ENCODE data around the gene EID3.

EID3 gene

DNA sequence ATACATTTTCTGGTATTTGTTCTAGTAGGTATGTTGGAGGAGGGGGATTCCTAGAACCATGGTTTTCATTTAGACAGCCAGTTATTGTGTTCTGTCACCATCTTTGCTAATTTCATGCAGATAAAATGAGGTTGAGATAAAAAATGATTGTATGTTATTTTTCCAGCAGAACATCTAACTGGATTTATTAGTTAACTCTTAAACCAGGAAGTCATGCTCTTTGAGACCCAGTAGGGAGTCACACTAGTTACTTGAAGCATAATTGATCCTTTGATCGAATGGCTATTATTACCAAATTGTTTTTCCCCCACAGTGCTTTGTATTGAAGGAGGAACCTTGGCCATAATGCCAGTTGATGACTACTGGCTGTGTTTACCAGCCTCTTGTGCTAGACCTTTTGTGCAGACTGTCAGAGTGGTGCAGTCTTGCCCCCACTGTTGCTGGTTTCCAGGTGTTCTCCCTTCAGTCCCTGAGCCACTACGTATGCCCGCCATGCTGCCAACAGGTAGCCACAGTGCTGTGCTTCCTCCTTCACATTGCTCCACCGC lies 6.0 kb downstream of the EID3 start:
- Histone ChIP-seq H3K4me3 (ENCODE audit: low read length, poor library complexity, severe bottlenecking) (no peak overlapping the region), H3K79me2 (ENCODE audit: insufficient read depth, low read length) (peaks cover 59% of the 10 kb centered on the region), H4K20me1 (ENCODE audit: insufficient read depth, low read length, poor library complexity, severe bottlenecking) (peaks cover 49% of the 10 kb centered on the region), H3K4me2 (ENCODE audit: low read depth, low read length, poor library complexity, severe bottlenecking) (no peak overlapping the region), H3K9me3 (ENCODE audit: insufficient read depth, low read depth, low read length) (no peaks in the 10 kb centered on the region), H3K9ac (ENCODE audit: low read depth, low read length, poor library complexity, severe bottlenecking) (no peak overlapping the region), H2AFZ (ENCODE audit: low read length) (no peak overlapping the region), H3F3A (ENCODE audit: low read depth) (no peaks in the 10 kb centered on the region), H3K4me1 (ENCODE audit: insufficient read depth, low read length, poor library complexity, severe bottlenecking) (no peaks in the 10 kb centered on the region), H3K36me3 (ENCODE audit: insufficient read depth, low read length) (peaks cover 44% of the 10 kb centered on the region), H3K27me3 (ENCODE audit: insufficient read depth, low read length, poor library complexity, severe bottlenecking) (no peaks in the 10 kb centered on the region), H3K9me2 (replicated peaks; ENCODE audit: low read depth, low read length) (no peaks in the 10 kb centered on the region)
- TF ChIP-seq, protein P1, sequence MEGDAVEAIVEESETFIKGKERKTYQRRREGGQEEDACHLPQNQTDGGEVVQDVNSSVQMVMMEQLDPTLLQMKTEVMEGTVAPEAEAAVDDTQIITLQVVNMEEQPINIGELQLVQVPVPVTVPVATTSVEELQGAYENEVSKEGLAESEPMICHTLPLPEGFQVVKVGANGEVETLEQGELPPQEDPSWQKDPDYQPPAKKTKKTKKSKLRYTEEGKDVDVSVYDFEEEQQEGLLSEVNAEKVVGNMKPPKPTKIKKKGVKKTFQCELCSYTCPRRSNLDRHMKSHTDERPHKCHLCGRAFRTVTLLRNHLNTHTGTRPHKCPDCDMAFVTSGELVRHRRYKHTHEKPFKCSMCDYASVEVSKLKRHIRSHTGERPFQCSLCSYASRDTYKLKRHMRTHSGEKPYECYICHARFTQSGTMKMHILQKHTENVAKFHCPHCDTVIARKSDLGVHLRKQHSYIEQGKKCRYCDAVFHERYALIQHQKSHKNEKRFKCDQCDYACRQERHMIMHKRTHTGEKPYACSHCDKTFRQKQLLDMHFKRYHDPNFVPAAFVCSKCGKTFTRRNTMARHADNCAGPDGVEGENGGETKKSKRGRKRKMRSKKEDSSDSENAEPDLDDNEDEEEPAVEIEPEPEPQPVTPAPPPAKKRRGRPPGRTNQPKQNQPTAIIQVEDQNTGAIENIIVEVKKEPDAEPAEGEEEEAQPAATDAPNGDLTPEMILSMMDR (conservative IDR thresholded peaks at IDR 0.05; ENCODE audit: low read length): no peak
- no peak for TF ChIP-seq EZH2phosphoT487 (IDR thresholded peaks at IDR 0.05; ENCODE audit: borderline replicate concordance)

DNA sequence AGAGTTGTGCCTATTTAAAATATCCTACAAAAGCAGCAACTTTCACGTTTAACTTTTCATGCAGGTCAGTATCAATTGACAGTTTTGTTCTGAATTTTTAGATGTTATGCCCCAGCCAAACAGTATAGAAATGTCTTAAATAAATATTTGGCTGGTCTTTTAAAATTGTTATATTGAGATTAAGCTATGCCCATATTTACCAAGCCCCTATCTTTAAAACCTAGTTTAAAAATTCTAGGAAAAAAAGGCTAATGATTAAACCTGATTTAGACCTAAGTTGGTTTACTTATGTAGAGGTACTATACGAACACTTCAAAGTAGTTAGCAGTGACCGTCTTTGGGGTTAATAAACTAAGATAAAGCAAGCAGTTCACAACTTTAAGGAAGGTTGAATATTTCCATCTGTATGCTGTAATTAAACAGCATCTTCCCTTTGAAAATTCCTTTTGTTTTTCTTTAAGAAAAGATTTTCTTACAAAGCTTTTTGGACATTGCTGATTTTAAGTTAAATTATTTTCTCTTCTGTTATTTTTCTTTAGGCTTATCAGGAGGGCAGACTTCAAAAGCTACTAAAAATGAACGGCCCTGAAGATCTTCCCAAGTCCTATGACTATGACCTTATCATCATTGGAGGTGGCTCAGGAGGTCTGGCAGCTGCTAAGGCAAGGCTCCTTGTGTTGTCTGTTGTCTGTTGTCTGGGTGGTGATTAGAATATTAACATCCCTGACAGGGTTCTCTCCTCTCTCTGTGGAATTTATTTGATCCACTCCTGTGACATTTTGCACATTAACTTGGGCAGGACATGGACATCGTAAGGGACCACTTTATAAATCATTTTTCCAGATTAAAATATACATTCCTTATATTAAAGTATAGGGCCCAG lies 7.5 kb downstream of the EID3 start:
- Histone ChIP-seq H3K9ac (ENCODE audit: low read depth, low read length, poor library complexity, severe bottlenecking) (no peak overlapping the region), H3K4me1 (ENCODE audit: insufficient read depth, low read length, poor library complexity, severe bottlenecking) (no peaks in the 10 kb centered on the region), H3F3A (ENCODE audit: low read depth) (no peaks in the 10 kb centered on the region), H3K9me2 (replicated peaks; ENCODE audit: low read depth, low read length) (no peaks in the 10 kb centered on the region), H4K20me1 (ENCODE audit: insufficient read depth, low read length, poor library complexity, severe bottlenecking) (peaks cover 38% of the 10 kb centered on the region), H3K79me2 (ENCODE audit: insufficient read depth, low read length) (peaks cover 44% of the 10 kb centered on the region), H3K9me3 (ENCODE audit: insufficient read depth, low read depth, low read length) (no peaks in the 10 kb centered on the region), H2AFZ (ENCODE audit: low read length) (no peak overlapping the region), H3K4me2 (ENCODE audit: low read depth, low read length, poor library complexity, severe bottlenecking) (no peak overlapping the region), H3K36me3 (ENCODE audit: insufficient read depth, low read length) (peaks cover 58% of the 10 kb centered on the region), H3K4me3 (ENCODE audit: low read length, poor library complexity, severe bottlenecking) (no peak overlapping the region), H3K27me3 (ENCODE audit: insufficient read depth, low read length, poor library complexity, severe bottlenecking) (no peaks in the 10 kb centered on the region)
- TF ChIP-seq, protein P1 (conservative IDR thresholded peaks at IDR 0.05; ENCODE audit: low read length): no peak
- TF ChIP-seq EZH2phosphoT487 (IDR thresholded peaks at IDR 0.05; ENCODE audit: borderline replicate concordance): no peak

DNA sequence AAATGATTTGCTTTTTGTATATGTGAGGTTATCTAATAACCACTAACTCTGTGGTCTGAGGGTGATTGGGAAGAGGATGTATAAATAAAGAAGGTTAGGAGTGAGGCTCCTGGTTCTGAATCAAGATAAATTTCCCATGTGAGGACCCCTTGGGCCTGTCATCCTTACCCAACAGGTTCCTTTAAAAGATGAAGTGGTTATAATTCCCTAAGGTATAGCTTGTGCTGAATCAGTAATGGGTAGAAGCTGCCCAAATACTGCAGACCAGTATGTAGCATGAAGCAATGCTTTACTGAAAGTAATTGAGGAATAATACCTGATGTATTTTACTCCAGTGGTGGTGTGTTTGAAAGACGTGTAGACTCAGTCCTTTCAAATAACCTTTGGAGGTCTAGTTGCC lies 8.7 kb downstream of the EID3 start:
- H3K4me1 ChIP-seq (ENCODE audit: insufficient read depth, low read length, poor library complexity, severe bottlenecking): no peaks in the 10 kb centered on the region
- no peak overlapping the region for H3K4me2 ChIP-seq (ENCODE audit: low read depth, low read length, poor library complexity, severe bottlenecking)
- peaks cover 26% of the 10 kb centered on the region for H4K20me1 ChIP-seq (ENCODE audit: insufficient read depth, low read length, poor library complexity, severe bottlenecking)
- no peak overlapping the region for H2AFZ ChIP-seq (ENCODE audit: low read length)
- no peaks in the 10 kb centered on the region for H3K9me2 ChIP-seq (replicated peaks; ENCODE audit: low read depth, low read length)
- no peaks in the 10 kb centered on the region for H3K27me3 ChIP-seq (ENCODE audit: insufficient read depth, low read length, poor library complexity, severe bottlenecking)
- peaks cover 32% of the 10 kb centered on the region for H3K79me2 ChIP-seq (ENCODE audit: insufficient read depth, low read length)
- H3F3A ChIP-seq (ENCODE audit: low read depth): no peaks in the 10 kb centered on the region
- no peak for TF ChIP-seq EZH2phosphoT487 (IDR thresholded peaks at IDR 0.05; ENCODE audit: borderline replicate concordance)
- TF ChIP-seq, protein P1 (conservative IDR thresholded peaks at IDR 0.05; ENCODE audit: low read length): no peak
- peaks cover 67% of the 10 kb centered on the region for H3K36me3 ChIP-seq (ENCODE audit: insufficient read depth, low read length)
- no peaks in the 10 kb centered on the region for H3K9me3 ChIP-seq (ENCODE audit: insufficient read depth, low read depth, low read length)
- no peak overlapping the region for H3K9ac ChIP-seq (ENCODE audit: low read depth, low read length, poor library complexity, severe bottlenecking)
- H3K4me3 ChIP-seq (ENCODE audit: low read length, poor library complexity, severe bottlenecking): no peak overlapping the region

Measured in Loucy (cell line).